ENCODE results near the gene MORC3. TPM values are rescaled to one million over a fixed set of nuclear protein-coding genes. Genes with fewer than 3 reads are reported as not detected.
A peak's percentile ranks its signal among the peaks of the same experiment; 100 is the strongest.

MORC3 gene
- total and polyA plus RNA-seq, 12 donors: 5.5 to 21.2 (median 16.0) TPM

DNA sequence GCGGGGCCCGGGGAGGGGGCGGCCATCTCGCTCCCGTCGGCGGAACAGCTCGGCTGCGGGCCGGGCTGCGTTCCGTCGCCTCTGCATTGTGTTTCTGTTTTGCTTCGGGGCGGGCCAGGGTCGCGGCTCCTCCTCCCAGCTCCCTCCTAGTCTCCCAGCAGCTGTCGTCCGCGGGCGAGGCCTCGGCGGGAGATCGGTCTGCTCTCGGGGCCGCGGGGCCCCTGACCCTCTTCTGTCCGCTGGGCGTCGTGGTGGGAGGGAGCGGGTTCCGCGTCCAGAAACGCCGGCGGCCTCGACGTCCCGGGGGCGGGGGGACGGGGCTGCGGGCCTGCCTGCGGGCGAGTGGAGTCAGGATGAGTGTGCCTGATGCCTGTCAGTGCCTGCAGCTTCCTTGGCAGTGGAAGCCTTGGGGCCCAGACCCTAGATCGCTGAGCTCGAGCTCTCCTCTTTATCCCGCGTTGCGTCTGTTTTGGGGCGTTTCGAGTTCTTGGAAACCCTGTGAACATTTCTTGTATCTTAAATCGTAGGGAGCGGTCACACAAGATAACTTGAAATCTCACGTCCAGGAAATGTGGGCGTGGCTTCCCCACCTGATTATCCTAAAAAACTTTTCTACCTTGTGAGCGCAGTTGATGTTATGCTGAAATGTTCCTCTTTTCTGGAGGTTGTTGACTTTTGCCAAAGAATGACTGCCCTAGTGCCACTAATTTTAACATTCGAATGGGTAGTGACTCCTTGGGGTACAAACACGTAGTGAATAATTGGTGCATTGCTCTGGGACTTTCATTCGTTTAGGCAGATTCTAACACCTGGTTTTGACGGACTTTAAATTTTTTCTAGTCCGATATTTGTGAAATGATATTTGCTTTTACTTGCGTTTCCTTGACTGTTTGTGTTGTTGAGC, 676 bp downstream of the MORC3 start:
- H3K4me1 ChIP-seq: peaks cover 3 to 54% (median 45%) of the 10 kb centered on the region in 9 donors
- intact Hi-C loops (cut with DNase I): loop anchor here in 8 of 10 donors (1.0 to 10.0 kb wide), 9 partner anchors 58 to 183 kb away; partner anchors contain the start of genes DOP1B (in 3 of the 8), CBR3 (in 1 of the 8) and CHAF1B (in 1 of the 8)

GRCh38 chr21:36321325-36322082, 1.5 kb downstream of the MORC3 start:
- H3K27me3 ChIP-seq: no peaks in the 10 kb centered on the region
- no peak for ATAC-seq
- intact Hi-C loops (cut with DNase I): loop anchor here in 8 of 10 donors (5.0 to 10.0 kb wide), 7 partner anchors 59 to 184 kb away; partner anchors contain the start of genes DOP1B (in 2 of the 8), CBR3 (in 1 of the 8) and CHAF1B (in 1 of the 8)
- H3K36me3 ChIP-seq: peaks cover 0 to 24% (median 0%) of the 10 kb centered on the region in 9 donors
- H3K4me1 ChIP-seq: peaks cover 3 to 59% (median 48%) of the 10 kb centered on the region in 9 donors
- DNase-seq: peak in 1 of 2 donors; percentile 10
- H3K4me3 ChIP-seq: peak overlapping the region; percentile 40 to 96 (median 82)
- peak overlapping the region; percentile 92 to 99 (median 98) for H3K27ac ChIP-seq
- WGBS, 2 donors: 16 to 24% methylated on average over 8 of the region's 8 CpGs
- TF ChIP-seq, protein P1, sequence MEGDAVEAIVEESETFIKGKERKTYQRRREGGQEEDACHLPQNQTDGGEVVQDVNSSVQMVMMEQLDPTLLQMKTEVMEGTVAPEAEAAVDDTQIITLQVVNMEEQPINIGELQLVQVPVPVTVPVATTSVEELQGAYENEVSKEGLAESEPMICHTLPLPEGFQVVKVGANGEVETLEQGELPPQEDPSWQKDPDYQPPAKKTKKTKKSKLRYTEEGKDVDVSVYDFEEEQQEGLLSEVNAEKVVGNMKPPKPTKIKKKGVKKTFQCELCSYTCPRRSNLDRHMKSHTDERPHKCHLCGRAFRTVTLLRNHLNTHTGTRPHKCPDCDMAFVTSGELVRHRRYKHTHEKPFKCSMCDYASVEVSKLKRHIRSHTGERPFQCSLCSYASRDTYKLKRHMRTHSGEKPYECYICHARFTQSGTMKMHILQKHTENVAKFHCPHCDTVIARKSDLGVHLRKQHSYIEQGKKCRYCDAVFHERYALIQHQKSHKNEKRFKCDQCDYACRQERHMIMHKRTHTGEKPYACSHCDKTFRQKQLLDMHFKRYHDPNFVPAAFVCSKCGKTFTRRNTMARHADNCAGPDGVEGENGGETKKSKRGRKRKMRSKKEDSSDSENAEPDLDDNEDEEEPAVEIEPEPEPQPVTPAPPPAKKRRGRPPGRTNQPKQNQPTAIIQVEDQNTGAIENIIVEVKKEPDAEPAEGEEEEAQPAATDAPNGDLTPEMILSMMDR (IDR thresholded peaks at IDR 0.05): no peak
- H3K9me3 ChIP-seq: no peaks in the 10 kb centered on the region

More for the DNA sequence above, 676 bp downstream of the MORC3 start:
- 1% methylated on average over 54 to 62 of the region's 62 CpGs for WGBS, 2 donors
- TF ChIP-seq, protein P1 (IDR thresholded peaks at IDR 0.05): peak in 1 of 9 donors; percentile 21
- peak in 7 of 8 donors; percentile 30 to 65 (median 39) for ATAC-seq
- peaks cover 0 to 6% (median 0%) of the 10 kb centered on the region in 11 donors for H3K9me3 ChIP-seq
- peaks cover 0 to 22% (median 0%) of the 10 kb centered on the region in 9 donors for H3K36me3 ChIP-seq
- H3K27ac ChIP-seq: peak overlapping the region; percentile 92 to 99 (median 98)
- peak overlapping the region; percentile 40 to 96 (median 82) for H3K4me3 ChIP-seq
- DNase-seq: peak in 1 of 2 donors; percentile 74
- no peaks in the 10 kb centered on the region for H3K27me3 ChIP-seq

GRCh38 chr21:36322083-36322424, 2.1 kb downstream of the MORC3 start:
- TF ChIP-seq, protein P1 (IDR thresholded peaks at IDR 0.05): no peak
- intact Hi-C loops (cut with DNase I): loop anchor here in 8 of 10 donors (5.0 to 10.0 kb wide), 7 partner anchors 60 to 185 kb away; partner anchors contain the start of genes DOP1B (in 2 of the 8), CBR3 (in 1 of the 8) and CHAF1B (in 1 of the 8)
- H3K9me3 ChIP-seq: no peaks in the 10 kb centered on the region
- peaks cover 3 to 59% (median 48%) of the 10 kb centered on the region in 9 donors for H3K4me1 ChIP-seq
- DNase-seq: no peak
- 74 to 75% methylated on average over 2 of the region's 2 CpGs for WGBS, 2 donors
- H3K27me3 ChIP-seq: no peaks in the 10 kb centered on the region
- peak overlapping the region in 7 of 10 donors; percentile 69 to 92 (median 83) for H3K4me3 ChIP-seq
- peak overlapping the region in 9 of 10 donors; percentile 92 to 99 (median 97) for H3K27ac ChIP-seq
- H3K36me3 ChIP-seq: peaks cover 0 to 24% (median 0%) of the 10 kb centered on the region in 9 donors
- ATAC-seq: no peak
